Fibroblast of gingiva (primary cell): ENCODE measurements around the gene SELENOS.
"Not testable (repeated sequence)": the region's sequence is repeated elsewhere in the genome, so short reads cannot be mapped to it uniquely, and the experiment has no call there.

Experiments used
- DNase-seq: peaks from one replicate; pipeline ENCODE4 v3.0.0-alpha.2; 2011; ENCODE audit warnings: low read depth

Gene SELENOS

DNA sequence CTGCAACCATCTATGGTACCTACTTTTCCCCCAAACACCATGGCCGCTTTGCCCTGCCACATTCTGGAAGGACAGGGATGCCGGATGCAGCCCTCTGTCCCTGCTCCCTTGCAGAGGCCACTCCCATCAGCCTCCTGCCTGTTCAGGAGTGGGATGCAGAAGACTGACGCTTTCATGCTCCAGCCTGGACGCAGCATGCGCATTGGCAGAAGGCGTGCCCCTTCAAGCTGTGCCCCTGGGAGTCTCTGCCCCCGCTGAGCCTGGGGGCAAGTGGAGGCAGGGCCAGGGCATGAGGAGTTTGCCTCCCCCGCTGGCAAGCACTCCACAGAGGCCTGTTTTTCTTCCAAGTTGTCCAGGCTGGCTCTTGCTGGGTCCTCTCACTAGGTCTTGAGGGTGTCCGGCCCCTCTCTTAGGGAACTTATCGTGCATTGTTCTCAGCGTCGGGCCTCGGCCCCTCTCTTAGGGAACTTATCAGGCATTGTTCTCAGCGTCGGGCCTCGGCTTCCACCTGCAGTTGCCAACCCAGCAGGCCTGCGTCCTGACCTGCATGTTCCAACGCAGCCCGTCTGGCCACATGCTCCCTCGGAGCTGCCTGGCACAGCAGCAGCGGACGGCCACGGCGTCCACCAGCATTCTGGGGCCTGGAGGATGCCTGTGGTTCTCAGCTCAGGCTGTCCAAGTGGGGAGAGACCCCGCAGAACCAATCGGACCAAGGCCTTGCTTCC, 32.3 kb upstream of the SELENOS start:
- no peak for DNase-seq

DNA sequence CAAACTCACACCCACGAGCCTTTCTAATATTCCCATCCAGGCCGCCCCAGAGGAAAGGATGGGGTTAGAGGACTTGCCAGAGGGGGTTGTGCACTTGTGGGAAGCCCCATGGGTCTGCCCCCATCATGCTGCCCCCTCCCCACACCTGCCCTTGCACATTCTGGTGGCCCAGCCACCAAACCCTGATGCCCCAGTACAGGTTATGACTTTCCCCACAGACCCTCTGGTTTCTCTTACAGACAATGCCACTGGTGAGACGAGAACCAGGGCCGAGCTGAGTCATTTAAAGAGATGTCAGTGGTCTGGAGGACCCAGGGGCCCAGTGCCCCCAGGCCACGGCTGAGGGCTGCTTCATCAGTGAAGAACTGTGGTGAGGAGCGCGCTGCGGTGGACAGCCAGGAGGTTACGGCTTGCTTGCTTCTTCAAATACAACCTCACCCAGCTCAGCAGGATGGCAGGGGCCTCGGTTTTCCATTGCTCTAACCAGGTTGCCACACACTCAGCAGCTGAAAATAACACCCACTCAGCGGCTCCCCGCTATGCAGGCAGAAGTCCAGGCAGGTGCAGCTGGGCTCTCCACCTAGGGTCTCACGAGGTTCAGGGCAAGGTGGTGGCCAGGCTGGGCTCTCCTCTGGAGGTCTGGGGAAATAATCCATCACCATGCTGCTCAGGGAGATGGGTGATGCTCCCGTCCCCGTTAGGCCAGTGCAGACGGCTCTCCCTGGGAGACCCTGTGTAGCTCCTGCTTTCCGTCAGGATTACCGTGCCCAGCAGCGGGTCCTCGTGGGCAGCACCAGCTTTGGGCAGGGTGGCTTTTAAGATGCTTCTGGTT, 31.5 kb upstream of the SELENOS start:
- DNase-seq, result no peak

DNA sequence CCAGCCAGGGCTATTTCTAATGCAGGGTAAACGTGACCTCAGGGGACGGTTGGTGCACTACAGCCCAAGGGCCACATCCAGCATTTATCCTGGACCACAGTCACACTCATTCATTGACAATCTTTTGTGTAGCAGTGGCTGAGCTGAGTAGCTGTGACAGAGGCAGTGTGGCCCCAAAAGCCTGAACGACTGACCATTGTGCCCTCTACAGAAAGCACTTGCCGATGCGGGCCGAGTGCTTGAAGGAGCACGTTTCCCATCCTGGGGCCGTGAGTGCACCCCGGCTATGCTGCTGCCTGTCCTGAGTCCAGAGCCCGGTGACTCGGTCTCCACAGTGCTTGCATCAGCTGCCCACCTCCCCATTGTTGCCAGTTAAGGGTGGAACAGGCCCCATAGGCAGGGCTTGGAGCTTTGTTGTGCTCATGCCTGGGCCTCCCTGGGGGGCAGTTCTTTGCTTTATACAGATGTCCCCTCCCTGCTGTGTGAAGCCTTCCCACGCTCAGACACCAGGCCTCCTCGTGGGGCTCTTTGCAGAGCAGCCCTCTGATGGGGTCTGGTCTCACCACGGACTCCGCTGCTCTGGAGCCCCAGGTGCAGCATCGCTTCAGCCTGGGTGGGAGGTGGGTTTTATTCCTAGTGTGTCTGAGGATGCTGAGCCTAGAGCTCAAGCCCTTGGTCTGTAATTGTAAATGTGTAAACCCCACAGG, 30.8 kb upstream of the SELENOS start:
- no peak for DNase-seq

DNA sequence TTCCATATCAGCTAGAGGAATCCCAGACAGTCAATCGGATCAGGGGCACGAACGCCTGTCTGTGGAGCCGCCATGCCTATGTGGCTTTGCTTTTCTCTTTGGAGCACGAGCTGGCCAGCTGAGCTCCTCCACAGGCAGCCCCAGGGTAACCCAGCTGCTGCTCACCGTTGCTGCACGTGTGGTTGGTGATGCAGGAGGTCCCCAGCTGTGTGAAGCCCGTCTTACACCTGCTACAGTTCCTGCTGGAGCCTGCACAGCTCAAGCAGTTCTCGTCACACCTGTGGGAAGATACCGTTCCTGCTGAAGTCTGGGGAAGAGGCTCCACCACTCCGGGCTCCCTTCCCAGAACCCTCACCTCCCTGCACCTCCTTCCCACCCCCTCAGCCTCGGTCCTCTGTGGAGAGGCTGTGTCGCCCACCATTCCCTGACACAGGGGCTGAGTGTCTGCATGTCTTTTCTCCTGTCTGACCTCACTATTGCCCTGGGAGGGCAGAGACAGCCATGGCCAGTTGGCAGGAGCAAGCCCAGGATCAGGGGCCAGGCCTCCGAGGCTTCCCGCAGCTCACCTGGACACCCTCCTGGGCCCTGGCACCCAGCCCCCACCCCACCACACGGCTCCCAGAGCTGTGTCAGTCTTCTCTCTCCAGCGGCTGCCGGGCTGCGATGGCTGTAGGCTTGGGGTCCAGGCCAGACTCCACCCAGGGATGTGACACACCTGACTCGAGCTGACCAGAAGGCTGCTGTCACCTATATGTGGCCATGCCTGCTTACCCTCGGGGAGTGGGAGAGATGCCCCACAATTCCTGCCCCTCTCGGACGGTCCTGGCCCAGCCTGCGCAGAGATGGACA, 30.0 kb upstream of the SELENOS start:
- DNase-seq, result no peak

DNA sequence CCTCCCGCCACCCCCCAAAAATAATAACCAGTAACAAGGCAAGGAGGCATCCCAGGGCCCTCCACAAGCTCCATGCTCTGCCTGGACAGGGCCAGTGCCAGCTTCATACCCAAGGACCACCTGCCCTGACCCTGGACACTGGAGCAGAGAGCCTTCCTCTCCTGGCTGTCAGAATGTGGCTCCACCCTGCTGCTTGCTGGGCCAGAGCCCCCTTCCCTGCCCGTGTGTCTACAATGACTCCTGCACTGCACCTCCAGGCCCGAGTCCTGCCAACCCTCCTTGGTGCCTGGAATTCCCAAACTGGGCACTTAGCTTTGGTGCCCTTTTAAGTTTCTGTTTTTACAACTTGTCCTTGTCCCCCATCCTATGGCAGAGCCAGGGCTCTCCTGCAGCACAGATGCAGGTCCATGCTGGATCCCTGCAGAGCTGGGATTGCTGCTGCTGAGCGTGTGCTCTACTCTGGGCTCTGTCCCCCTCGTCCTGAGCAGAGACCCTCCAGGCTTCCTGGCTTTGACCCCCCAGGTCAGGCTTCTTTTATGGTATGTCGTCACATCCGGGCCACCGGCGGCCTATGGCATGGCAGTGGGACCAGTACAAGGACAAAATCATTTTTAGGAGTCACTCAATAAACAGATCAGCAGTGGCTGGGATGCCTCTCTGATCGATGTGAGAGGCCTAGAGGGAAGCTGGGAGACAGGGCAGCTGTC, 29.2 kb upstream of the SELENOS start:
- no peak for DNase-seq

DNA sequence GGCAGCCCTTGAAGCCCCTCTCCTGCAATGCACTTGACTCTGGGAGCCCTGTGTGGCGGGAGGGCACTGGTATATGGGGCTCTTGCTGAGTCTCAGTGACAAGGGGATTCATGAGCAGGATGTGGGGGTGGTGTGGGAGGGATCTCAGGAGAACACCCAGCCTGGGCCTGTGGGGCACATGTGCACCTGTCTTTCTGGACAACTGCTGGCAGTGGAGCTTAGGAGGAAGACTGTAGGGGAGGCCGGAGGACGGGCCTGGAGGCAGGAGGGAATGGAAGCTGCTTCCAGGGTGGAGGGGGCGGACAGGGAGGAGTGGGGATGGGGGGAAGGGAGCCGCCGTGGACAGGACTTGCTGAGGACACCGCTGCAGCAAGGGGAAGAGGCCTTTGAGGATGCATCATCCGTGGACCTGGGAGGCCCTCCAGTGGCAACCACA, 28.6 kb upstream of the SELENOS start:
- no peak for DNase-seq

DNA sequence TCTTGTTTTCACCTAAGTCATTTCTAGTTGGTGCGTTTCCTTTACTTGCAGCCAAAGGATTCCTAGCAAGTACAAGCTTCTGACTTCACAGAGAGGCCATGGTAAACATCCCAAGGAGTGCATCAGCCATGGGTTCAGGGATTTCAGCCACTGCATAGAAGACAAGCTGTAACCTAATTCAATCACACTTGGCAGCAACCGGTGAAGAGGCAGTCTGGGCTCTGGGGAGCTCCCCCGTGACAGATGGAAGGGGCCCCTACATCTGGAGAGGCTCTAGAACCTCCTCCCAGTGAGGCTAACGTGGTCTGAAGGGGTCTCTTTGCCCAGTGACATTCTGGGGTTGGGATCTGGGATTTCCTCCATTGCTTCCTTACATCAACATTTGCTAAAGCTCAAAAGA, 26.1 kb upstream of the SELENOS start:
- no peak for DNase-seq

DNA sequence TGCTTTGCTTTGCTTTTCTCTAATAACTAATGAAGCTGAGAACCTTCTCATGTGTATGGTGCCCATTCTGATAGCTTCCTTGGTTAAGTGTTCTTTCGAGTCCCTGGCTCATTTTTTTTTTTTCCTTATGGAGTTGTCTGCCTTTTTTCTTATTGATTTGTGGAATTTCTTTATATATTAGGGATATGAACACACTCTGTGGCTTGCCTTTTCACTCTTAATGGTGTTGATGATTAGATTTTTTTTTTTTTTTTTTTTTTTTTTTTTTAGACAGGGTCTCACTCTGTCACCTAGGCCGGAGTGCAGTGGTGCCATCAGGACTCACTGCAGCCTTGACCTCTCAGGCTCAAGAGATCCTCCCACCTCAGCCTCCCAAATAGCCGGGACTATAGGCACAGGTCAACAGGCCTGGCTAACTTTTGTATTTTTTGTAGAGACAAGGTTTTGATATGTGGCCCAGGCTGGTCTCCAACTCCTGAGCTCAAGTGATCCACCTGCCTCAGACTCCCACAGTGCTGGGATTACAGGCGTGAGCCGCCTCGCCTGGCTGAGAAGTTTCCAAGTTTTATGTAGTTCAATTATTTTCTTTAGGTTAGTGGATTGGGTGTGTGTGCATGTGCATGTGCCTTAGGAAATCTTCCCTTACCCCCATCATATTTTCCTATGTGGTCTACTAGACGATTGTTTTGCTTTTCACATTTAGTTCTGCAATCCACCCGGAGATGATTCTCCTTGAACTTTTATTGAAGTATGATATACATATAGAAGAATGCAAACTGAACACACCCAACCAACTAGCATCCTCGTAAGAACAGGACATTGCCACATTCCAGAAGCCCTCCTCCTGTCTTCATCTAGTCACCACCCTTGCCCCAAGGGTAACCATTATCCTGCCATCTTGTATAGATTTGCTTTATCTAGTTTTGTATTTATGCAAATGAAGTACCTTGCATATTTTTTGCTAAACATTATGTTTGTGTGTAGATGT, 19.4 kb upstream of the SELENOS start:
- DNase-seq, result peak; percentile 44

DNA sequence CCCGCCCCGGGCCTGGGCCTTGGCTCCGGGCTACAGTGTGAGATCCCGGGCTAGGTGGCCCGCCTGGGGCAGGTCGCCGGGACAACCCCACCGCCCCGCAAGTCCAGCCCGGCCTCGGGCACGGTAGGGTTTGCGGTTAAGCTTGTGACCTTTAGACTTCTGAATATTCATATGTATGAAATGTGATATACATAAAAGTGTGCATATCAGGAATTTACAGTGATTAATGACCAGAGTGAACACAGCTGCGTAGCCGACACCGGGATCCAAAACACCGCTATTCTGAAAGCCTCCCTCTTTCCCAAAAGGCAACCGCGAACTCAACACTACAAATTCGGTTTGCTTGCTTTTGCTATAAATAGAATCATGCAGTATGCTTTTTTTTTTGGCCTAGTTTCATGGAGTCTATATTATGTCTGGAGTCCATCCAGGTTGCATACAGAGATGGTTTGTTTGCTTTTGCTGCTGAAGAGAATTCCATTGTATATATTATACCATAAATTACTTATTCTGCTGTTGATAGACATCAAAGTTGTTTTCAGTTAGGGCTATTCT, 18.4 kb upstream of the SELENOS start:
- no peak for DNase-seq

DNA sequence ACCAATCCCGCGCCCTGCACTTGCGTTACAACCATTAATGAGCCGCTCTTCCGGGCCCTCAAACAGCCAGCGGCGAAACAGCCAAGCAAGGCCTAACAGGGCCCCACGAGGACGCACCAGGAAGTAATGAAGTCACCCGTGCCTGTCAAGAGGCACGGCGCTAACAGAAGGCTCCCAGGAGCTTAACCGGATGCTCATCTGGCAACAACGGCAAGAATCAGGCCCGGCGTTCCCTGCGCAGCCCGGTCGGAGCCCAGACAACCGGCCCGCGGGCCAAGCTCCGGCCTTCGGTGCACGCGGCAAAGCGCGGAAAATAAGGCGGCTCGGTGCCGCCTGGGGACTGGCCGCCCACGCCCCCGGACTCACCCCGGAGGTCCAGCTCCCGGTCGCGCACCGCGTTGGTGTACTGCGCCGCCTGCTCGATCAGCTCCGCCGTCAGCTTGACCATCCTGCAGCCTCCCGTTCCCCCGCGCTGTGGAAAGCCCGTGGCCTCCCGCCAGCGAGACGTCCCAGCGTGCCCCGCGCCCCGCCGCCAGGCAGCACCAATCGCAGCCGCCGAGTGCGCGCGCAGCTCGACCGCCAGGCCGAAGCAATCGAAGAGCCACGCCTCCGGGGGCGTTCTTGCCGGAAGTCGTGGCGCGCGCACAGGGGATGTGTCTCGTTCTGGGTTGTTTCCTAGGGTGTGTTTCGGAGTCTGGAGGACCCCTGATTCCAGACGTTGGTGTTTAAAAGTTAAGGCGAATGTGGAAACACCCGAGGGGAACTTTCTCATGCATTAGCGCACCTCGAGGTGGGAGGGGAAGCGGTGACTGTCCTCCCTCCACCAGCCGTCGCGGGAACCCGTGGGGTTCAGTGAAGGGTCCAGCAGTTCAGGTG, 17.7 kb upstream of the SELENOS start, which contains the start of gene SNRPA1:
Gene SNRPA1, minus strand, starts transcription at position 518 of the 876 bp plus-strand sequence. Its CDS starts 70 bp downstream, at position 448.
- DNase-seq, result peak; percentile 97

DNA sequence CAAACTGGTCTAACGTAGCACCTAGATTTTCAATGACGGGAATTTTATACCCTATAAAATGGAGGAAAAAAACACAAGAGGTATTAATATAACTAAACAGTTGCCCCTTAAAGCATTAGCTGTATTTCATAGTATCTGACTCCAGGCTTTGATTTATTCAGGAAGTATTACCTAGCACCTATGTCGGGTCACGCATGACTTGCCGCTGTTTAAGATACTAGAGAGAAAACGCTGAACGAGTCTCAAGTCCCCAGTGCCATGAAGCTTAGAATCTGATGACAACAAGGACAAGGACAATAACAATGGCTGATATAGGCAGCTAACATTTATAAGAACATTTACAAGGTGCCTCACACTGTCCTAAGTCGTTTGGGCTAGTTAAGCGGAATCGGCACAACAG, 15.8 kb upstream of the SELENOS start:
- DNase-seq, result no peak

DNA sequence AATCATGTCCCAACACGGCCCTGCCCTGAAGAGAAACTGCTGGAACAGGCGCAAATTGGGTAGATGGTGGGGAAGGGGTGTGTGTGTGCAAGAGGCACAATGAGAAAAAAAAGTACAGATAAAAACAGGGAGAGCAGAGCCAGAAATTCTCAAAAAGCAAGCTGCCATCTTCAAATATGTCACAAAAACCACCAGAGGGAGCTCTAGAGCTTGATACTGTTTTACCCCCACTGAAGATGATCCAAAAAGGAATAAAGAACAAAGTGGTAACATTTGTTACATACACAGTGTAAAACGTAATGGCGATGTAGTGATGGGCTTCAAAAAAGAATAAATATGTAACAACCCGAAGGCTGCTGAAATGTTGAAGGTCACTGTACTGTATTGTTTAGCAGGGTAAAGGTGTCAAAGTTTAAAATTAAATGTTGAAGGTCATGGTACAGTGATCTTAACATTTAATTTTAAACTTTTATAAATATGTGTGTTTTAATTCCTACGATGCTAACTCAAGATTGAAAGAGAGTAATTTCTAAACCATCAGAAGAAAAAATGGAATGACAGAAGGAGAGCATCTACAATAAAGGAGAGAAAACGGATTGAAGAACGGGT, 11.7 kb upstream of the SELENOS start:
- DNase-seq, result peak; percentile 46

DNA sequence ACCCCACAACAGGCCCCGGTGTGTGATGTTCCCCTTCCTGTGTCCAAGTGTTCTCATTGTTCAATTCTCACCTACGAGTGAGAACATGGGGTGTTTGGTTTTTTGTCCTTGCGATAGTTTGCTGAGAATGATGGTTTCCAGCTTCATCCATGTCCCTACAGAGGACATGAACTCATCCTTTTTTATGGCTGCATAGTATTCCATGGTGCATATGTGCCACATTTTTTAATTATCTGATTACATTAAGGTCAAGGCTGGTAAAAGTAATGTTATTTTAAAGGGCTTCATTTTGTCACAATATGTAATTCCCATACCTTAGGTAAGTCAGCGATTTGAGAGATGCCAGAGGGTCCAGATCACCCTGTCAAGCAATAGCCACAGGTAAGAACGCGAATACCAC, 10.1 kb upstream of the SELENOS start:
- DNase-seq, result not testable (repeated sequence)

DNA sequence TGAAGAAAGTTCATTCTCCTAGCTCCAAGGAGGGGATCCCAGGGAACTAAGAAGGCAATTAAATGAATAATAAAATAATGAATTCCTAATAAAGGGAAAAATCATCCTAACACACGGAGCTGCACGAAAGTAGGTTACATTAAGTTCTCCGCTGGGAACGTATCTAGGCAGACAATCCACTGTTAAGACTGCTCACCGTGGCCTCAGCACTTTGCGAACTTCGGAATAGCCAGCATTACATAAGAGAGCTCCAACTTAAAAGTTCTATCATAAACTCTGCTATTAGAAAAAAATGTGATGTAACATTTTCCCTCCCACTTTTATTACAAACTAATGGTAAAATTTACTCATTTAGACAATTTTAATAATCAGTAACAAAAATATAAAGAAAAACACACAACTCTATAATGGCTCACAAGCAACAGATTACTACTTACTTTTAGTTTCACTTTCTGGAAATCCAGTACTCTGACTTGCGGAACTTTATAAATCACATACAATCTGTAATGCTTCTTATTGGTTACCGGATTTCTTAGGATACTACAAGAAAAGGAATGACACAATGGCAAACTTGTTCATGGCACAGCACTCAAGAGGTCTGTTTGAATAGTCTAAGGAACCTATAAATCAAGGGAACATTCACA, 9.3 kb upstream of the SELENOS start:
- DNase-seq, result no peak

DNA sequence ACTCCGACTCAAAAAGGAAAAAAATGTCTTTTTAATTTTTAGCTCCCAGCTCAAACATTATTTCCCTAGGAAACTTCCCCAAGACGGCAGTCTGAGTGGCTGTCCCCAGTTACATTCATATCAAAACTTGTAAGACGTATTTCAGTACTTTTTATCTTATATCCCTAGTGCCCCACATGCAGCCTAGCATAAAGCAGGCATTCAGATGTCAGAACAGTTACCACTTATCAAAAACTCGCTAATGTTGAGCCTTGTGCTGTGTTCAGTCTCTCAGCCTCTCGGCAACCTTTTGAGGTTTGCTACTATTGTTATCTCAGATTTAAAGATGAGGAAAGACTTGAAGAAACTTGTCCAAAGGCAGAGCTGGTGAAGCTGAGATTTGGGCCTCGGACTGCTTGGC, 6.6 kb upstream of the SELENOS start:
- DNase-seq, result no peak

DNA sequence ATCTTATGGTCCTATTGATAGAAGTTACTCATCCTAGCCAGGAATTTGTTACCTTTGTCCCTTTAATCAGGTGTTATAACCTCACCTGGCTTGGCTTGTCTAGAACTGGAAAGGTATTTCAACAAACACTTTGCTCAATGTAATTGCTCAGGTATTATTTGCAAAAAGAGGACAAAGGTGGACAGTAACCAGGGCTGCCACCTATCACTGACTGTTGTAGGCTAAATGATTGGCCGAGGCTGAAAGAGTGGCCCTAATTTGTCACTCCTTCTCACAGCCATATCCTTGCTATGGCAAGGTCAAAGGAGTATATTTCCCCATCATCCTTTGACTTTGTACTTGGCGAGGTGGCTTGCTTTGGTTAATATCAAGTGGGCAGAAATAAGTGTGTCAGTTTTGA, 2.7 kb upstream of the SELENOS start:
- no peak for DNase-seq

DNA sequence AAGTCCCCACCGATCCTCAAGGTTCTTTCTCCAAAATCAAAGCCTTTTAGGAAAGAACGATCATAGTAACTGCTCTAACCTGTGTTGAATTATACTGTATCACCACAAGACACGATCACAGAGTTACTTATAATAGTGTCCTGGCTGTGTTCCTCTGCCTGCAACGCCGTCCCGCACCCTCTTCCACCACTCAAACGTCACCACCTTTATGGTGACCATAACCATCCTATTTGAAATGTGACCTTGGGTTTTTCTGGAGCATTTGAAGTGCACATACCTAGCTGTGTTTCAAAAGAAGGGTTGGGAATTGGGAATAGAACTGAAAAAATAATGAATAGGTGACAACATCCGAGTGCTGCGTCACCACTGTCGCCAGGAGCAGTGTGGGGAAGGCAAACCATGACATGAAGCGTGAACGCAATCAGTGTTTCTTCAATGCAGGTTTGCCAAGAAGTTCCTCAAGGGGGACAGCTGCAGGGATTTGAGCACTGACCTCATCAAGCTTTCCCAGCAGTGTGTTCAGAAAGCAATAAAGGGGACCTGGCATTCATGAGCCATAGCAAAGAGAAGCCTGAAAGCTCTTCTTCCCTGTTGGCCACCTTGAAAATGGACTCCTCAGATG, 769 bp upstream of the SELENOS start:
- no peak for DNase-seq
